ENCODE measurements around the gene TTC4.

The TTC4 gene

GRCh38 chr1:54721719-54722118 is 6.1 kb downstream of the TTC4 start:
- Histone ChIP-seq H3K4me3 (ENCODE audit: low read length in 2 of 2) (no peak overlapping the region), H3K36me3 (ENCODE audit: control insufficient read depth in 2 of 2, insufficient read depth in 2 of 2, low read length in 2 of 2) (peaks cover 32 to 47% of the 10 kb centered on the region in 2 donors), H3K9ac (ENCODE audit: low read length in 2 of 2) (no peak overlapping the region), H3K27me3 (ENCODE audit: control insufficient read depth in 1 of 2, insufficient read depth in 2 of 2, low read length in 2 of 2) (no peaks in the 10 kb centered on the region), H3K9me3 (ENCODE audit: control insufficient read depth in 2 of 2, low read length in 2 of 2) (peaks cover 0 to 3% of the 10 kb centered on the region in 2 donors), H3K27ac (ENCODE audit: low read length) (no peak overlapping the region), H3K4me1 (ENCODE audit: control insufficient read depth, insufficient read depth, low read length) (no peaks in the 10 kb centered on the region)

GRCh38 chr1:54723985-54724384 is 8.3 kb downstream of the TTC4 start:
- H3K27me3 ChIP-seq (ENCODE audit: control insufficient read depth in 1 of 2, insufficient read depth in 2 of 2, low read length in 2 of 2): no peaks in the 10 kb centered on the region
- H3K4me3 ChIP-seq (ENCODE audit: low read length in 2 of 2): no peak overlapping the region
- H3K4me1 ChIP-seq (ENCODE audit: control insufficient read depth, insufficient read depth, low read length): peaks cover 5% of the 10 kb centered on the region
- H3K36me3 ChIP-seq (ENCODE audit: control insufficient read depth in 2 of 2, insufficient read depth in 2 of 2, low read length in 2 of 2): peaks cover 33 to 44% of the 10 kb centered on the region in 2 donors
- H3K9ac ChIP-seq (ENCODE audit: low read length in 2 of 2): no peak overlapping the region
- peaks cover 0 to 3% of the 10 kb centered on the region in 2 donors for H3K9me3 ChIP-seq (ENCODE audit: control insufficient read depth in 2 of 2, low read length in 2 of 2)
- H3K27ac ChIP-seq (ENCODE audit: low read length): no peak overlapping the region

- no peaks in the 10 kb centered on the region for H3K27me3 ChIP-seq (ENCODE audit: control insufficient read depth in 1 of 2, insufficient read depth in 2 of 2, low read length in 2 of 2)
- H3K4me1 ChIP-seq (ENCODE audit: control insufficient read depth, insufficient read depth, low read length): peaks cover 5% of the 10 kb centered on the region
- H3K36me3 ChIP-seq (ENCODE audit: control insufficient read depth in 2 of 2, insufficient read depth in 2 of 2, low read length in 2 of 2): peaks cover 36 to 44% of the 10 kb centered on the region in 2 donors
- H3K9ac ChIP-seq (ENCODE audit: low read length in 2 of 2): no peak overlapping the region
- no peak overlapping the region for H3K4me3 ChIP-seq (ENCODE audit: low read length in 2 of 2)
- no peak overlapping the region for H3K27ac ChIP-seq (ENCODE audit: low read length)
- peaks cover 0 to 3% of the 10 kb centered on the region in 2 donors for H3K9me3 ChIP-seq (ENCODE audit: control insufficient read depth in 2 of 2, low read length in 2 of 2)
Measured at GRCh38 chr1:54724771-54725170, 9.1 kb downstream of the TTC4 start.

GRCh38 chr1:54728027-54728426 is 12.4 kb downstream of the TTC4 start:
- Histone ChIP-seq H3K36me3 (ENCODE audit: control insufficient read depth in 2 of 2, insufficient read depth in 2 of 2, low read length in 2 of 2) (peaks cover 35 to 42% of the 10 kb centered on the region in 2 donors), H3K9ac (ENCODE audit: low read length in 2 of 2) (no peak overlapping the region), H3K4me3 (ENCODE audit: low read length in 2 of 2) (no peak overlapping the region), H3K27me3 (ENCODE audit: control insufficient read depth in 1 of 2, insufficient read depth in 2 of 2, low read length in 2 of 2) (no peaks in the 10 kb centered on the region), H3K4me1 (ENCODE audit: control insufficient read depth, insufficient read depth, low read length) (peaks cover 5% of the 10 kb centered on the region), H3K27ac (ENCODE audit: low read length) (no peak overlapping the region), H3K9me3 (ENCODE audit: control insufficient read depth in 2 of 2, low read length in 2 of 2) (peaks cover 0 to 3% of the 10 kb centered on the region in 2 donors)

GRCh38 chr1:54736685-54737084 is 21.0 kb downstream of the TTC4 start:
- Histone ChIP-seq H3K27ac (ENCODE audit: low read length) (no peak overlapping the region), H3K4me1 (ENCODE audit: control insufficient read depth, insufficient read depth, low read length) (no peaks in the 10 kb centered on the region), H3K4me3 (ENCODE audit: low read length in 2 of 2) (no peak overlapping the region), H3K9ac (ENCODE audit: low read length in 2 of 2) (no peak overlapping the region), H3K27me3 (ENCODE audit: control insufficient read depth in 1 of 2, insufficient read depth in 2 of 2, low read length in 2 of 2) (no peaks in the 10 kb centered on the region), H3K9me3 (ENCODE audit: control insufficient read depth in 2 of 2, low read length in 2 of 2) (no peaks in the 10 kb centered on the region), H3K36me3 (ENCODE audit: control insufficient read depth in 2 of 2, insufficient read depth in 2 of 2, low read length in 2 of 2) (peaks cover 38 to 42% of the 10 kb centered on the region in 2 donors)

- H3K4me3 ChIP-seq (ENCODE audit: low read length in 2 of 2): no peak overlapping the region
- H3K27me3 ChIP-seq (ENCODE audit: control insufficient read depth in 1 of 2, insufficient read depth in 2 of 2, low read length in 2 of 2): no peaks in the 10 kb centered on the region
- peaks cover 4% of the 10 kb centered on the region for H3K4me1 ChIP-seq (ENCODE audit: control insufficient read depth, insufficient read depth, low read length)
- no peak overlapping the region for H3K9ac ChIP-seq (ENCODE audit: low read length in 2 of 2)
- H3K9me3 ChIP-seq (ENCODE audit: control insufficient read depth in 2 of 2, low read length in 2 of 2): no peaks in the 10 kb centered on the region
- peaks cover 43 to 52% of the 10 kb centered on the region in 2 donors for H3K36me3 ChIP-seq (ENCODE audit: control insufficient read depth in 2 of 2, insufficient read depth in 2 of 2, low read length in 2 of 2)
- no peak overlapping the region for H3K27ac ChIP-seq (ENCODE audit: low read length)
Measured at GRCh38 chr1:54738244-54738643, 22.6 kb downstream of the TTC4 start.

- H3K9me3 ChIP-seq (ENCODE audit: control insufficient read depth in 2 of 2, low read length in 2 of 2): no peaks in the 10 kb centered on the region
- H3K4me3 ChIP-seq (ENCODE audit: low read length in 2 of 2): no peak overlapping the region
- no peak overlapping the region for H3K27ac ChIP-seq (ENCODE audit: low read length)
- H3K27me3 ChIP-seq (ENCODE audit: control insufficient read depth in 1 of 2, insufficient read depth in 2 of 2, low read length in 2 of 2): no peaks in the 10 kb centered on the region
- H3K36me3 ChIP-seq (ENCODE audit: control insufficient read depth in 2 of 2, insufficient read depth in 2 of 2, low read length in 2 of 2): peaks cover 41 to 55% of the 10 kb centered on the region in 2 donors
- H3K4me1 ChIP-seq (ENCODE audit: control insufficient read depth, insufficient read depth, low read length): peaks cover 4% of the 10 kb centered on the region
- H3K9ac ChIP-seq (ENCODE audit: low read length in 2 of 2): no peak overlapping the region
Measured at GRCh38 chr1:54741531-54741930, 25.9 kb downstream of the TTC4 start.

GRCh38 chr1:54742282-54742681 is 26.6 kb downstream of the TTC4 start:
- H3K4me3 ChIP-seq (ENCODE audit: low read length in 2 of 2): no peak overlapping the region
- peaks cover 4% of the 10 kb centered on the region for H3K4me1 ChIP-seq (ENCODE audit: control insufficient read depth, insufficient read depth, low read length)
- no peak overlapping the region for H3K9ac ChIP-seq (ENCODE audit: low read length in 2 of 2)
- H3K9me3 ChIP-seq (ENCODE audit: control insufficient read depth in 2 of 2, low read length in 2 of 2): no peaks in the 10 kb centered on the region
- no peak overlapping the region for H3K27ac ChIP-seq (ENCODE audit: low read length)
- H3K27me3 ChIP-seq (ENCODE audit: control insufficient read depth in 1 of 2, insufficient read depth in 2 of 2, low read length in 2 of 2): no peaks in the 10 kb centered on the region
- H3K36me3 ChIP-seq (ENCODE audit: control insufficient read depth in 2 of 2, insufficient read depth in 2 of 2, low read length in 2 of 2): peaks cover 33 to 49% of the 10 kb centered on the region in 2 donors

GRCh38 chr1:54743416-54744226 is 28.0 kb downstream of the TTC4 start:
- no peaks in the 10 kb centered on the region for H3K27me3 ChIP-seq (ENCODE audit: control insufficient read depth in 1 of 2, insufficient read depth in 2 of 2, low read length in 2 of 2)
- H3K4me1 ChIP-seq (ENCODE audit: control insufficient read depth, insufficient read depth, low read length): peaks cover 4% of the 10 kb centered on the region
- H3K36me3 ChIP-seq (ENCODE audit: control insufficient read depth in 2 of 2, insufficient read depth in 2 of 2, low read length in 2 of 2): peaks cover 25 to 39% of the 10 kb centered on the region in 2 donors
- H3K4me3 ChIP-seq (ENCODE audit: low read length in 2 of 2): no peak overlapping the region
- H3K9me3 ChIP-seq (ENCODE audit: control insufficient read depth in 2 of 2, low read length in 2 of 2): no peaks in the 10 kb centered on the region
- H3K9ac ChIP-seq (ENCODE audit: low read length in 2 of 2): no peak overlapping the region
- H3K27ac ChIP-seq (ENCODE audit: low read length): no peak overlapping the region

- no peak overlapping the region for H3K4me3 ChIP-seq (ENCODE audit: low read length in 2 of 2)
- H3K4me1 ChIP-seq (ENCODE audit: control insufficient read depth, insufficient read depth, low read length): peaks cover 4% of the 10 kb centered on the region
- H3K27me3 ChIP-seq (ENCODE audit: control insufficient read depth in 1 of 2, insufficient read depth in 2 of 2, low read length in 2 of 2): no peaks in the 10 kb centered on the region
- no peak overlapping the region for H3K9ac ChIP-seq (ENCODE audit: low read length in 2 of 2)
- no peak overlapping the region for H3K27ac ChIP-seq (ENCODE audit: low read length)
- peaks cover 18 to 33% of the 10 kb centered on the region in 2 donors for H3K36me3 ChIP-seq (ENCODE audit: control insufficient read depth in 2 of 2, insufficient read depth in 2 of 2, low read length in 2 of 2)
- no peaks in the 10 kb centered on the region for H3K9me3 ChIP-seq (ENCODE audit: control insufficient read depth in 2 of 2, low read length in 2 of 2)
Measured at GRCh38 chr1:54744696-54745095, 29.0 kb downstream of the TTC4 start.

GRCh38 chr1:54745274-54745673 is 29.6 kb downstream of the TTC4 start:
- H3K9me3 ChIP-seq (ENCODE audit: control insufficient read depth in 2 of 2, low read length in 2 of 2): no peaks in the 10 kb centered on the region
- peaks cover 4% of the 10 kb centered on the region for H3K4me1 ChIP-seq (ENCODE audit: control insufficient read depth, insufficient read depth, low read length)
- no peak overlapping the region for H3K9ac ChIP-seq (ENCODE audit: low read length in 2 of 2)
- peaks cover 18 to 29% of the 10 kb centered on the region in 2 donors for H3K36me3 ChIP-seq (ENCODE audit: control insufficient read depth in 2 of 2, insufficient read depth in 2 of 2, low read length in 2 of 2)
- H3K27ac ChIP-seq (ENCODE audit: low read length): no peak overlapping the region
- H3K27me3 ChIP-seq (ENCODE audit: control insufficient read depth in 1 of 2, insufficient read depth in 2 of 2, low read length in 2 of 2): no peaks in the 10 kb centered on the region
- no peak overlapping the region for H3K4me3 ChIP-seq (ENCODE audit: low read length in 2 of 2)
